ENCODE results near the gene DUSP1. TPM values are rescaled to one million over a fixed set of nuclear protein-coding genes. Genes with fewer than 3 reads are reported as not detected.

The DUSP1 gene
- total and polyA plus RNA-seq, 2 of the 13 experiments (the other 11 are each of a cell fraction or from before 2014, with no cell fraction given) = 27.1 to 55.5 TPM

GRCh38 chr5:172743112-172743959, 27.7 kb downstream of the DUSP1 start:
- H3K4me1 ChIP-seq (ENCODE audit: insufficient read depth, low read length) = peaks cover 21% of the 10 kb centered on the region
- no peak overlapping the region for H3K4me3 ChIP-seq (replicated peaks in 1 of 3; ENCODE audit: insufficient read depth in 1 of 3, low read depth in 2 of 3, low read length in 3 of 3)
- ChIA-PET POLR2A (interaction anchor here (1.2 kb wide), 1 partner anchor 11 kb away, joined by 5 read pairs; no protein-coding TSS in a partner anchor), CTCF (ENCODE audit: low intra/inter-chr PET ratio, low total read pairs) (no interaction called here)
- H3K36me3 ChIP-seq (replicated peaks in 1 of 2; ENCODE audit: control insufficient read depth in 1 of 2, insufficient read depth in 2 of 2, low read length in 2 of 2) = no peaks in the 10 kb centered on the region
- H4K20me1 ChIP-seq (ENCODE audit: insufficient read depth, low read length) = no peaks in the 10 kb centered on the region
- no peak for TF ChIP-seq THYN1 (CRISPR knock-in tag; IDR thresholded peaks at IDR 0.05; ENCODE audit: borderline replicate concordance, low read depth)
- no peak for TF ChIP-seq RAD21 (CRISPR knock-in tag; IDR thresholded peaks at IDR 0.05)
- TF ChIP-seq ONECUT2 (CRISPR knock-in tag; IDR thresholded peaks at IDR 0.05) = no peak
- no peak for TF ChIP-seq NFIB (CRISPR knock-in tag; IDR thresholded peaks at IDR 0.05; ENCODE audit: borderline replicate concordance)
- no peak for TF ChIP-seq ZNF34 (CRISPR knock-in tag; IDR thresholded peaks at IDR 0.05; ENCODE audit: borderline replicate concordance)
- no peak for TF ChIP-seq MXD1 (CRISPR knock-in tag; IDR thresholded peaks at IDR 0.05)
- TF ChIP-seq, protein P1, sequence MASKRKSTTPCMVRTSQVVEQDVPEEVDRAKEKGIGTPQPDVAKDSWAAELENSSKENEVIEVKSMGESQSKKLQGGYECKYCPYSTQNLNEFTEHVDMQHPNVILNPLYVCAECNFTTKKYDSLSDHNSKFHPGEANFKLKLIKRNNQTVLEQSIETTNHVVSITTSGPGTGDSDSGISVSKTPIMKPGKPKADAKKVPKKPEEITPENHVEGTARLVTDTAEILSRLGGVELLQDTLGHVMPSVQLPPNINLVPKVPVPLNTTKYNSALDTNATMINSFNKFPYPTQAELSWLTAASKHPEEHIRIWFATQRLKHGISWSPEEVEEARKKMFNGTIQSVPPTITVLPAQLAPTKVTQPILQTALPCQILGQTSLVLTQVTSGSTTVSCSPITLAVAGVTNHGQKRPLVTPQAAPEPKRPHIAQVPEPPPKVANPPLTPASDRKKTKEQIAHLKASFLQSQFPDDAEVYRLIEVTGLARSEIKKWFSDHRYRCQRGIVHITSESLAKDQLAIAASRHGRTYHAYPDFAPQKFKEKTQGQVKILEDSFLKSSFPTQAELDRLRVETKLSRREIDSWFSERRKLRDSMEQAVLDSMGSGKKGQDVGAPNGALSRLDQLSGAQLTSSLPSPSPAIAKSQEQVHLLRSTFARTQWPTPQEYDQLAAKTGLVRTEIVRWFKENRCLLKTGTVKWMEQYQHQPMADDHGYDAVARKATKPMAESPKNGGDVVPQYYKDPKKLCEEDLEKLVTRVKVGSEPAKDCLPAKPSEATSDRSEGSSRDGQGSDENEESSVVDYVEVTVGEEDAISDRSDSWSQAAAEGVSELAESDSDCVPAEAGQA (IDR thresholded peaks at IDR 0.05; ENCODE audit: low read depth) = no peak
- TF ChIP-seq, protein P1 (CRISPR knock-in tag; IDR thresholded peaks at IDR 0.05; ENCODE audit: borderline replicate concordance) = no peak
- TF ChIP-seq, protein P2, sequence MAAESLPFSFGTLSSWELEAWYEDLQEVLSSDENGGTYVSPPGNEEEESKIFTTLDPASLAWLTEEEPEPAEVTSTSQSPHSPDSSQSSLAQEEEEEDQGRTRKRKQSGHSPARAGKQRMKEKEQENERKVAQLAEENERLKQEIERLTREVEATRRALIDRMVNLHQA (CRISPR knock-in tag; IDR thresholded peaks at IDR 0.05) = no peak
- TF ChIP-seq, protein P3, sequence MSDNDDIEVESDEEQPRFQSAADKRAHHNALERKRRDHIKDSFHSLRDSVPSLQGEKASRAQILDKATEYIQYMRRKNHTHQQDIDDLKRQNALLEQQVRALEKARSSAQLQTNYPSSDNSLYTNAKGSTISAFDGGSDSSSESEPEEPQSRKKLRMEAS (IDR thresholded peaks at IDR 0.05) = no peak
- TF ChIP-seq ZNF331 (CRISPR knock-in tag; IDR thresholded peaks at IDR 0.05) = no peak
- no peak overlapping the region for H3K9ac ChIP-seq (ENCODE audit: insufficient read depth, low read depth, low read length)
- H3K9me3 ChIP-seq (ENCODE audit: low read length) = no peaks in the 10 kb centered on the region
- intact Hi-C loops (cut with micrococcal nuclease; ENCODE audit: unreplicated experiment) = no loop called here
- peaks cover 3 to 5% of the 10 kb centered on the region in 2 experiments; a peak in 1 of 5 replicates for H3K27me3 ChIP-seq (ENCODE audit: control insufficient read depth in 1 of 2, insufficient read depth in 2 of 2, low read length in 2 of 2)
- in situ Hi-C loops (cut with HindIII; ENCODE audit: extremely low pct_ligation_motif_present, low pct_unique_long_range_greater_than_20kb) = no loop called here
- no peak overlapping the region for H2AFZ ChIP-seq (ENCODE audit: low read length)
- no peak overlapping the region for H3K4me2 ChIP-seq (ENCODE audit: low read depth, low read length)
- H3K27ac ChIP-seq (ENCODE audit: extremely low read length, insufficient read depth, low read length) = no peak overlapping the region
- H3K79me2 ChIP-seq (ENCODE audit: insufficient read depth, low read length) = no peaks in the 10 kb centered on the region
- FAIRE-seq = no peak
- 33% methylated on average over 7 of the region's 7 CpGs for WGBS (ENCODE audit: low lambda C conversion rate)
- no peak for DNase-seq (ENCODE audit: low spot score)
- no peak for ATAC-seq
- BruUV-seq (replicated peaks) = no TSS peak
